Loucy (cell line): Measurements from ENCODE around the gene TECPR2.

Experiments
- H2AFZ ChIP-seq: fragments of 200-600 bp; sonication (generic); 2 replicates; pipeline ENCODE4 v1.6.0; 2016; ENCODE audit warnings: antibody characterized with exemption, mild to moderate bottlenecking, low read length, moderate library complexity
- H3F3A ChIP-seq: fragments of 200-600 bp; 2 replicates; pipeline ENCODE4 v1.6.0; 2016; ENCODE audit warnings: antibody characterized with exemption, low read depth, mild to moderate bottlenecking
- H3K27me3 ChIP-seq: fragments of 200-600 bp; sonication (generic); 2 replicates; pipeline ENCODE4 v1.6.1; 2014; ENCODE audit warnings: low read length, mild to moderate bottlenecking; ENCODE audit not compliant: insufficient read depth, poor library complexity, severe bottlenecking
- H3K36me3 ChIP-seq: fragments of 200-600 bp; sonication (generic); 2 replicates; pipeline ENCODE4 v1.6.1; 2016; ENCODE audit warnings: low read length; ENCODE audit not compliant: insufficient read depth
- H3K4me1 ChIP-seq: fragments of 200-600 bp; sonication (generic); 2 replicates; pipeline ENCODE4 v1.5.1; 2014; ENCODE audit warnings: low read length, mild to moderate bottlenecking; ENCODE audit not compliant: insufficient read depth, poor library complexity, severe bottlenecking
- H3K4me2 ChIP-seq: fragments of 200-600 bp; sonication (generic); 2 replicates; pipeline ENCODE4 v1.6.0; 2014; ENCODE audit warnings: antibody characterized with exemption, low read length, low read depth, mild to moderate bottlenecking; ENCODE audit not compliant: poor library complexity, severe bottlenecking
- H3K4me3 ChIP-seq: fragments of 200-600 bp; sonication (generic); 2 replicates; pipeline ENCODE4 v1.5.1; 2014; ENCODE audit warnings: low read length, mild to moderate bottlenecking, mixed read lengths; ENCODE audit not compliant: poor library complexity, severe bottlenecking
- H3K79me2 ChIP-seq: fragments of 200-600 bp; sonication (generic); 2 replicates; pipeline ENCODE4 v1.6.1; 2014; ENCODE audit warnings: low read length; ENCODE audit not compliant: insufficient read depth
- H3K9ac ChIP-seq: fragments of 200-600 bp; sonication (generic); 2 replicates; pipeline ENCODE4 v1.6.0; 2014; ENCODE audit warnings: mild to moderate bottlenecking, low read depth, low read length, moderate library complexity; ENCODE audit not compliant: poor library complexity, severe bottlenecking
- H3K9me2 ChIP-seq: fragments of 200-600 bp; sonication (generic); replicated peaks from 2 replicates; pipeline ENCODE4 v1.6.1; 2016; ENCODE audit warnings: low read depth, low read length, mixed read lengths
- H3K9me3 ChIP-seq: fragments of 200-600 bp; sonication (generic); 2 replicates; pipeline ENCODE4 v1.6.1; 2014; ENCODE audit warnings: mild to moderate bottlenecking, antibody characterized with exemption, low read length, low read depth; ENCODE audit not compliant: insufficient read depth
- H4K20me1 ChIP-seq: fragments of 200-600 bp; sonication (generic); 2 replicates; pipeline ENCODE4 v1.6.0; 2014; ENCODE audit warnings: antibody characterized with exemption, low read length, mild to moderate bottlenecking; ENCODE audit not compliant: insufficient read depth, poor library complexity, severe bottlenecking
- CTCF ChIP-seq: fragments of 200-600 bp; sonication (generic); conservative IDR thresholded peaks from 2 replicates; pipeline ENCODE4 v1.5.1; 2014; ENCODE audit warnings: mild to moderate bottlenecking, antibody characterized with exemption, low read length
- EZH2phosphoT487 ChIP-seq: fragments of 200-600 bp; IDR thresholded peaks from 2 replicates; pipeline ENCODE4 v1.6.1; 2018; ENCODE audit warnings: antibody characterized with exemption, mild to moderate bottlenecking, moderate library complexity, borderline replicate concordance

Gene TECPR2

GRCh38 chr14:102474934-102475333, 112.2 kb downstream of the TECPR2 start:
- Histone ChIP-seq H3K4me3 (no peak overlapping the region), H3K4me2 (no peak overlapping the region), H3K4me1 (peaks cover 12% of the 10 kb centered on the region), H3K9me3 (no peaks in the 10 kb centered on the region), H4K20me1 (no peaks in the 10 kb centered on the region), H3K9me2 (no peaks in the 10 kb centered on the region), H2AFZ (no peak overlapping the region), H3K27me3 (no peaks in the 10 kb centered on the region), H3F3A (no peaks in the 10 kb centered on the region), H3K79me2 (no peaks in the 10 kb centered on the region), H3K36me3 (no peaks in the 10 kb centered on the region), H3K9ac (no peak overlapping the region)
- TF ChIP-seq CTCF (no peak), EZH2phosphoT487 (no peak)

- no peaks in the 10 kb centered on the region for H3K9me3 ChIP-seq
- no peaks in the 10 kb centered on the region for H3K27me3 ChIP-seq
- H3K4me1 ChIP-seq: no peaks in the 10 kb centered on the region
- no peak overlapping the region for H3K9ac ChIP-seq
- TF ChIP-seq CTCF (no peak), EZH2phosphoT487 (no peak)
- H3K4me2 ChIP-seq: no peak overlapping the region
- H3F3A ChIP-seq: no peaks in the 10 kb centered on the region
- no peaks in the 10 kb centered on the region for H4K20me1 ChIP-seq
- no peak overlapping the region for H2AFZ ChIP-seq
- H3K4me3 ChIP-seq: no peak overlapping the region
- H3K79me2 ChIP-seq: no peaks in the 10 kb centered on the region
- H3K9me2 ChIP-seq: no peaks in the 10 kb centered on the region
- H3K36me3 ChIP-seq: no peaks in the 10 kb centered on the region
These were observed 116.4 kb downstream of the TECPR2 start for GRCh38 chr14:102479107-102479506.

GRCh38 chr14:102479777-102480176, 117.0 kb downstream of the TECPR2 start:
- TF ChIP-seq CTCF (no peak), EZH2phosphoT487 (no peak)
- no peaks in the 10 kb centered on the region for H4K20me1 ChIP-seq
- no peak overlapping the region for H3K9ac ChIP-seq
- no peaks in the 10 kb centered on the region for H3K36me3 ChIP-seq
- no peaks in the 10 kb centered on the region for H3K9me3 ChIP-seq
- no peak overlapping the region for H3K4me2 ChIP-seq
- H3K79me2 ChIP-seq: no peaks in the 10 kb centered on the region
- H3K4me3 ChIP-seq: no peak overlapping the region
- H3K4me1 ChIP-seq: no peaks in the 10 kb centered on the region
- no peak overlapping the region for H2AFZ ChIP-seq
- no peaks in the 10 kb centered on the region for H3K9me2 ChIP-seq
- no peaks in the 10 kb centered on the region for H3F3A ChIP-seq
- H3K27me3 ChIP-seq: no peaks in the 10 kb centered on the region
